SHP77 (cell line): ENCODE results near the gene TTC28.

Experiments
- DNase-seq, 2 experiments: peaks; one replicate each; lab custom pipeline; 2025; lab: John Stamatoyannopoulos, UW

The TTC28 gene

GRCh38 chr22:28046100-28046499, 633.5 kb downstream of the TTC28 start:
- DNase-seq, result no peak

GRCh38 chr22:28044546-28045173, 635.0 kb downstream of the TTC28 start:
- no peak for DNase-seq

GRCh38 chr22:28043266-28043665, 636.4 kb downstream of the TTC28 start:
- no peak for DNase-seq

GRCh38 chr22:28034760-28035401, 644.8 kb downstream of the TTC28 start:
- DNase-seq, result peak; percentile 97

- no peak for DNase-seq
These were observed 645.4 kb downstream of the TTC28 start for GRCh38 chr22:28034145-28034759.

- DNase-seq, result peak; percentile 32 to 43
These were observed 646.8 kb downstream of the TTC28 start for GRCh38 chr22:28032861-28033260.

GRCh38 chr22:28031383-28031922, 648.2 kb downstream of the TTC28 start:
- DNase-seq, result no peak

GRCh38 chr22:28030473-28030872, 649.2 kb downstream of the TTC28 start:
- DNase-seq, result peak in 1 of 2 experiments; percentile 14

GRCh38 chr22:28029956-28030355, 649.7 kb downstream of the TTC28 start:
- DNase-seq, result no peak

GRCh38 chr22:28029201-28029948, 650.3 kb downstream of the TTC28 start:
- DNase-seq, result peak; percentile 91 to 92

GRCh38 chr22:28027453-28028448, 651.9 kb downstream of the TTC28 start:
- DNase-seq, result no peak

- DNase-seq, result no peak
These were observed 653.6 kb downstream of the TTC28 start for GRCh38 chr22:28025866-28026575.

- no peak for DNase-seq
These were observed 654.3 kb downstream of the TTC28 start for GRCh38 chr22:28025333-28025732.

- DNase-seq, result no peak
These were observed 655.2 kb downstream of the TTC28 start for GRCh38 chr22:28024422-28024888.

- DNase-seq, result no peak
These were observed 655.9 kb downstream of the TTC28 start for GRCh38 chr22:28023774-28024173.

GRCh38 chr22:28023036-28023435, 656.6 kb downstream of the TTC28 start:
- DNase-seq, result no peak

GRCh38 chr22:28021998-28022660, 657.5 kb downstream of the TTC28 start:
- DNase-seq, result no peak

GRCh38 chr22:28021116-28021997, 658.3 kb downstream of the TTC28 start:
- no peak for DNase-seq
